Psoas muscle (tissue), 8 donors: ENCODE data around the gene GPATCH4. TPM values are rescaled to one million over a fixed set of nuclear protein-coding genes. Genes with fewer than 3 reads are reported as not detected.

Source experiments
- ATAC-seq, 4 donors: fragments of 200-7000 bp; cut with Tn5 transposase; one replicate each; pipeline ENCODE4 v1.9.1; 2020; ENCODE audit warnings: moderate library complexity in 3 of 4, mild to moderate bottlenecking in 2 of 4
- DNase-seq, 2 donors: peaks; one replicate each; pipeline ENCODE4 v3.0.0-alpha.2; 2020
- H3K27ac ChIP-seq: fragments of 200-600 bp; one replicate; pipeline ENCODE4 v1.8.0; 2022
- H3K27me3 ChIP-seq, 3 donors: fragments of 200-600 bp in 1 of 3; one replicate each; pipeline versions ENCODE4 v1.6.1 to v1.8.0; 2013 to 2022; ENCODE audit warnings: low read length in 2 of 3, mild to moderate bottlenecking in 2 of 3, moderate library complexity in 1 of 3; ENCODE audit not compliant: insufficient read depth in 3 of 3
- H3K36me3 ChIP-seq, 2 donors: fragments of 200-600 bp in 1 of 2; one replicate each; pipeline versions ENCODE4 v1.6.1 to v1.8.0; 2013 to 2022; ENCODE audit warnings: low read depth in 1 of 2, mild to moderate bottlenecking in 1 of 2, moderate library complexity in 1 of 2; ENCODE audit not compliant: insufficient read depth in 1 of 2
- H3K4me1 ChIP-seq: fragments of 200-600 bp; one replicate; pipeline ENCODE4 v1.8.0; 2022
- H3K4me3 ChIP-seq: fragments of 200-600 bp; one replicate; pipeline ENCODE4 v1.8.0; 2022; ENCODE audit warnings: mild to moderate bottlenecking
- H3K9me3 ChIP-seq: fragments of 200-600 bp; one replicate; pipeline ENCODE4 v1.8.0; 2022
- WGBS, 3 donors: extraction: QIAGEN DNeasy Blood & Tissue Kit; methylation state at CpG; one replicate each; pipeline versions ENCODE4 v1.1.6 to v1.1.7; 2013; 5-methylcytosine and 5-hydroxymethylcytosine counted together
- intact Hi-C, 2 donors: fragments of 100-400 bp; cut with DNase I; formaldehyde crosslinking; loops; one replicate each; pipeline versions ENCODE4 v1.11.0 to v1.14.2; 2022
- polyA plus RNA-seq, 3 donors: library from polyadenylated mRNA; stranded (reverse); fragments of 200-250 nt; gene quantifications; one replicate each; pipeline ENCODE4 v1.2.3, GENCODE V29; 2013
- total RNA-seq, 4 donors: library from RNA; stranded (reverse); fragmentation: NEBNext Ultra II Directional in 2 of 4; extraction: Animal tissue kit (Norgen Biotek cat#: 25700) in 2 of 4; gene quantifications; one replicate each; pipeline versions ENCODE4 v1.2.1 to v1.2.4, GENCODE V29; 2021 to 2023
- TF ChIP-seq, protein P1 (sequence below): fragments of 200-600 bp; IDR thresholded peaks from one replicate; pipeline ENCODE4 v1.8.0; 2022; ENCODE audit warnings: antibody characterized with exemption
- donor health status: healthy with polysubstance abuse.
- donor health status: DM: no; HTN: no; CAD: no; lungs with moderate emphysema.
- donor health status: Bipolar disorder and iron deficiency.
- donor health status: healthy.
- donor health status: DM: yes; HTN: yes; CAD: no.
- donor health status: DM: no; HTN: no; CAD: no.
- donor health status: DM: no; HTN: no; CAD: no.
- donor health status: DM: yes; HTN: yes; CAD: no.

Gene GPATCH4
- total and polyA plus RNA-seq, 7 donors = 30.6 to 110 (median 73.4) TPM

DNA sequence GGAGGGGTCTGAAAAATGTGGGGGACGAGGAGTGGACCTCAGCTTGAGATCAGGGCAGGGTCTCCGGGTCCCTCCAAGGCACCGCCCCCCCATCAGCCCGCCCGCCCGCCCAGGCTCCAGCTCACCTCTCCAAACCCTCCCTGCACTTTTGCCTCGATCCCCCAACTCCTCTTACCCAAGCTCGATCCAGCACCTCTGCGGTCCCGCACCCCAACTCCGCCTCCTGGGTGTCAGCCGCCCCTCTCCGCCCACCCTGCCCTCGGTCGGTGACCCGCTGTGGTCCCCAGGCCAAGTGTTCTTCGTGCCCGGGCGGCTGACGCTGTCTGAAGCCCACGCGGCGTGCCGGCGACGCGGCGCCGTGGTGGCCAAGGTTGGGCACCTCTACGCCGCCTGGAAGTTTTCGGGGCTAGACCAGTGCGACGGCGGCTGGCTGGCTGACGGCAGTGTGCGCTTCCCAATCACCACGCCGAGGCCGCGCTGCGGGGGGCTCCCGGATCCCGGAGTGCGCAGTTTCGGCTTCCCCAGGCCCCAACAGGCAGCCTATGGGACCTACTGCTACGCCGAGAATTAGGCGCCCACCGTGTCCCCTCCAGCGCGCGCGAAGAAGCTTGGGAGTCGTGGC, 23.6 kb upstream of the GPATCH4 start:
- H3K36me3 ChIP-seq = no peaks in the 10 kb centered on the region
- no peaks in the 10 kb centered on the region for H3K9me3 ChIP-seq
- DNase-seq (no peak), ATAC-seq (peak; percentile 12 to 29 (median 19))
- peak overlapping the region; percentile 60 for H3K4me3 ChIP-seq
- H3K27me3 ChIP-seq = peaks cover 0 to 61% (median 16%) of the 10 kb centered on the region in 3 donors
- intact Hi-C loops = no loop called here
- H3K4me1 ChIP-seq = peaks cover 13% of the 10 kb centered on the region
- H3K27ac ChIP-seq = no peak overlapping the region
- WGBS, 3 donors = 1 to 2% (median 1%) methylated on average over 48 to 55 of the region's 55 CpGs
- TF ChIP-seq, protein P1, sequence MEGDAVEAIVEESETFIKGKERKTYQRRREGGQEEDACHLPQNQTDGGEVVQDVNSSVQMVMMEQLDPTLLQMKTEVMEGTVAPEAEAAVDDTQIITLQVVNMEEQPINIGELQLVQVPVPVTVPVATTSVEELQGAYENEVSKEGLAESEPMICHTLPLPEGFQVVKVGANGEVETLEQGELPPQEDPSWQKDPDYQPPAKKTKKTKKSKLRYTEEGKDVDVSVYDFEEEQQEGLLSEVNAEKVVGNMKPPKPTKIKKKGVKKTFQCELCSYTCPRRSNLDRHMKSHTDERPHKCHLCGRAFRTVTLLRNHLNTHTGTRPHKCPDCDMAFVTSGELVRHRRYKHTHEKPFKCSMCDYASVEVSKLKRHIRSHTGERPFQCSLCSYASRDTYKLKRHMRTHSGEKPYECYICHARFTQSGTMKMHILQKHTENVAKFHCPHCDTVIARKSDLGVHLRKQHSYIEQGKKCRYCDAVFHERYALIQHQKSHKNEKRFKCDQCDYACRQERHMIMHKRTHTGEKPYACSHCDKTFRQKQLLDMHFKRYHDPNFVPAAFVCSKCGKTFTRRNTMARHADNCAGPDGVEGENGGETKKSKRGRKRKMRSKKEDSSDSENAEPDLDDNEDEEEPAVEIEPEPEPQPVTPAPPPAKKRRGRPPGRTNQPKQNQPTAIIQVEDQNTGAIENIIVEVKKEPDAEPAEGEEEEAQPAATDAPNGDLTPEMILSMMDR = peak; percentile 1

DNA sequence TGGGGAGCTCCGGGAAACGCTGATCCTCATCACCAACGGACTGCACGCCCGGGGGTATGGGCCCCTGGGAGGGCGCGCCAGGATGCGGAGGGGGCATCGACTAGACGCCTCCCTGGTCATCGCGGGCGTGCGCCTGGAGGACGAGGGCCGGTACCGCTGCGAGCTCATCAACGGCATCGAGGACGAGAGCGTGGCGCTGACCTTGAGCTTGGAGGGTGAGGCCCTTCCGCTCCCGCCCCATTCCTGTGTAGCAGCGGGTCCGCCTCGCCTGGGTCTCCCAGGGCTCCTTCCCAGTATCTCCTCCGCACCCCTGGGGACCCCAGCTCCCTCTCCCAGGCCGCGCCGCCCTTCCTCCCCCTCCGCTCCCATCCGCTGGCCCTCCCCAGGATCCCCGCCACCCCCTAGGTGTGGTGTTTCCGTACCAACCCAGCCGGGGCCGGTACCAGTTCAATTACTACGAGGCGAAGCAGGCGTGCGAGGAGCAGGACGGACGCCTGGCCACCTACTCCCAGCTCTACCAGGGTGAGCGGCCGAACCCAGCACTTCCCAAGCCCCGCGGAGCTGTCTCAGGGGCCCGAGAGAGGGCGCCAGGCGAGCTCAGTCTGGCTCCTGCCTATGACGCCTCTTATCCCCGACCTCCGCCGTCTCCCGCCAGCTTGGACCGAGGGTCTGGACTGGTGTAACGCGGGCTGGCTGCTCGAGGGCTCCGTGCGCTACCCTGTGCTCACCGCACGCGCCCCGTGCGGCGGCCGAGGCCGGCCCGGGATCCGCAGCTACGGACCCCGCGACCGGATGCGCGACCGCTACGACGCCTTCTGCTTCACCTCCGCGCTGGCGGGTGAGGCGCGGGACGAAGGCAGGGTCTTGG, 22.9 kb upstream of the GPATCH4 start:
- Histone ChIP-seq H3K27me3 (peaks cover 0 to 63% (median 19%) of the 10 kb centered on the region in 3 donors), H3K9me3 (no peaks in the 10 kb centered on the region), H3K4me1 (peaks cover 13% of the 10 kb centered on the region), H3K4me3 (peak overlapping the region; percentile 60), H3K36me3 (no peaks in the 10 kb centered on the region), H3K27ac (no peak overlapping the region)
- peak; percentile 61 to 72 (median 68) for ATAC-seq
- TF ChIP-seq, protein P1 = peak; percentile 22
- peak; percentile 37 to 70 for DNase-seq
- WGBS, 3 donors = 1% methylated on average over 67 to 87 of the region's 87 CpGs
- intact Hi-C loops = no loop called here

DNA sequence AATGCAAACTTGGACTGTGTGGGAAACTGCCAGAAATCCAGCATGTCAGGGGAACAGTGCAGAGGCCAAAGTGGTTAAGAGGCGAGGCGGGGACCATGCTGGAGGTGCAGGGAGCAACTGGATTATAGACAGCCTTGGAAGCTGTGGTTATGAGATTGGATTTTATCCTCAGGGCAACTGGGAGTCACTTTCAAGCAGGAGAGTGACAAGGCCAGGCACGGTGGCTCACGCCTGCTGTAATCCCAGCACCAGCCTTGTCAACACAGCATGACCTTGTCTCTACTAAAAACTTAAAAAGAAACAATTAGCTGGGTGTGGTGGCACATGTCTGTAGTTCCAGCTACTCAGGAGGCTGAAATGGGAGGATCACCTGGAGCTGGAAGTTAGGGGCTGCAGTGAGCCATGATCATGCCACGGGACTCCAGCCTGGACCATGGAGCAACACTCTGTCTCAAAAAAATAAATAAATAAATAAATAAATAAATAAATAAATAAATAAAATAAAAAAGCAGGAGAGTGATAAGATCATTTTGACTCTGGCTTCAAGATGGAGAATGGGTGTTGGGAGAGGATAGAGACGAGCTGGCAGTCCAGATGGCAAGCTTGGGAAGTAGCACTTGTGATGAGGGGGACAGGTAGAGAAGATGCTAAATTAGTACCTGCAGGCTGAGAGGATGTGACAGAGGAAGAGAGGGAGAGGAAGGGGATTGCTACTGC, 21.5 kb upstream of the GPATCH4 start:
- Histone ChIP-seq H3K36me3 (no peaks in the 10 kb centered on the region), H3K27ac (no peak overlapping the region), H3K9me3 (no peaks in the 10 kb centered on the region), H3K27me3 (peaks cover 0 to 70% (median 20%) of the 10 kb centered on the region in 3 donors), H3K4me1 (peaks cover 13% of the 10 kb centered on the region), H3K4me3 (no peak overlapping the region)
- ATAC-seq = no peak
- intact Hi-C loops = no loop called here
- no peak for DNase-seq
- WGBS, 3 donors = 75 to 80% (median 76%) methylated on average over 6 of the region's 6 CpGs
- TF ChIP-seq, protein P1 = no peak

DNA sequence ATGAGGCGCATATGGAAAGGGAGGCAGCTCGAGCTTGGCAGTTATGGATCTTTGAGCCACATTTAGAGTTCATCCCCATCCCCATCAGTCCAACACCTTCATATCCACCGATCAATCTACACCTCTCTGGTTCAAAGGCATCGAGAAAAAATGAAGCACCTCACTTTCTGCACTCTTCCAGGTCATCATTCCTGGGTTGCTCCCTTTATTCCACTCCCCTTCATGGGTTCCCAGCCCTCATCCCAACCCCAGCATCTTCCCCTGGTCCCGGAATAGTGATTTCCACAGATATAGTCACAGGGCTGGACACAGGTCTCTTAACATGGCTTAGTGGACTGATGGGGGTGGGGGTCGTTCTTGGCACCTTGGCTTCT, 18.3 kb upstream of the GPATCH4 start:
- ATAC-seq (no peak), DNase-seq (no peak)
- TF ChIP-seq, protein P1 = no peak
- Histone ChIP-seq H3K27me3 (peaks cover 0 to 56% (median 12%) of the 10 kb centered on the region in 3 donors), H3K36me3 (no peaks in the 10 kb centered on the region), H3K9me3 (no peaks in the 10 kb centered on the region), H3K4me1 (peaks cover 8% of the 10 kb centered on the region), H3K27ac (no peak overlapping the region), H3K4me3 (no peak overlapping the region)
- intact Hi-C loops = no loop called here
- 23 to 31% (median 26%) methylated on average over 4 to 6 of the region's 6 CpGs for WGBS, 3 donors
